H9 (cell line): ENCODE measurements around the gene PROSER3. TPM values are rescaled to one million over a fixed set of nuclear protein-coding genes. Genes with fewer than 3 reads are reported as not detected.

Experiments used
- DNase-seq: peaks from one replicate; pipeline ENCODE4 v3.0.0-alpha.2; 2017
- H2AFZ ChIP-seq: one replicate; pipeline ENCODE4 v1.6.1; 2013; ENCODE audit warnings: mild to moderate bottlenecking, low read length, control low read depth, moderate library complexity
- H2AK5ac ChIP-seq: 2 replicates; pipeline ENCODE4 v1.6.1; 2013; ENCODE audit warnings: low read length, control low read depth, mixed read lengths; ENCODE audit not compliant: insufficient read length
- H2BK120ac ChIP-seq: one replicate; pipeline ENCODE4 v1.6.1; 2013; ENCODE audit warnings: low read depth, mild to moderate bottlenecking, low read length, control low read depth, inconsistent platforms; ENCODE audit not compliant: poor library complexity, severe bottlenecking
- H2BK12ac ChIP-seq: 2 replicates; pipeline ENCODE4 v1.6.1; 2013; ENCODE audit warnings: low read length, control low read depth, mixed read lengths, low read depth; ENCODE audit not compliant: insufficient read length
- H2BK15ac ChIP-seq: 2 replicates; pipeline ENCODE4 v1.6.1; 2013; ENCODE audit warnings: low read depth, low read length, control low read depth
- H2BK20ac ChIP-seq: one replicate; pipeline ENCODE4 v1.6.1; 2013; ENCODE audit warnings: low read depth, mild to moderate bottlenecking, low read length, control low read depth, inconsistent platforms; ENCODE audit not compliant: poor library complexity, severe bottlenecking
- H2BK5ac ChIP-seq: 2 replicates; pipeline ENCODE4 v1.6.1; 2013; ENCODE audit warnings: low read length, control low read depth, mixed read lengths; ENCODE audit not compliant: insufficient read length
- H3K14ac ChIP-seq: 2 replicates; pipeline ENCODE4 v1.6.1; 2013; ENCODE audit warnings: low read length, control low read depth; ENCODE audit not compliant: insufficient read depth
- H3K18ac ChIP-seq: 2 replicates; pipeline ENCODE4 v1.6.1; 2013; ENCODE audit warnings: low read depth, mild to moderate bottlenecking, mixed read lengths, low read length, control low read depth; ENCODE audit not compliant: insufficient read length
- H3K23ac ChIP-seq: 2 replicates; pipeline ENCODE4 v1.6.1; 2013; ENCODE audit warnings: low read length, control low read depth, mixed read lengths, low read depth; ENCODE audit not compliant: insufficient read length
- H3K23me2 ChIP-seq: 2 replicates; pipeline ENCODE4 v1.6.1; 2013; ENCODE audit warnings: low read depth, mild to moderate bottlenecking, mixed read lengths, low read length, control low read depth; ENCODE audit not compliant: insufficient read length, poor library complexity, severe bottlenecking
- H3K27ac ChIP-seq: 2 replicates; pipeline ENCODE4 v1.5.1; 2013; ENCODE audit warnings: low read length, control low read depth, mixed read lengths, low read depth; ENCODE audit not compliant: insufficient read length
- H3K27me3 ChIP-seq: 2 replicates; pipeline ENCODE4 v1.6.1; 2013; ENCODE audit warnings: low read length, control low read depth, inconsistent platforms; ENCODE audit not compliant: insufficient read depth
- H3K4ac ChIP-seq: 2 replicates; pipeline ENCODE4 v1.6.1; 2013; ENCODE audit warnings: low read depth, mild to moderate bottlenecking, control low read depth, inconsistent platforms, low read length, moderate library complexity
- H3K4me1 ChIP-seq: 2 replicates; pipeline ENCODE4 v1.6.1; 2013; ENCODE audit warnings: low read length, control low read depth, inconsistent platforms; ENCODE audit not compliant: insufficient read depth
- H3K4me2 ChIP-seq: 2 replicates; pipeline ENCODE4 v1.6.1; 2013; ENCODE audit warnings: low read length, control low read depth, mixed read lengths; ENCODE audit not compliant: insufficient read length, insufficient read depth
- H3K56ac ChIP-seq: 2 replicates; pipeline ENCODE4 v1.6.1; 2013; ENCODE audit warnings: low read depth, mild to moderate bottlenecking, mixed read lengths, low read length, control low read depth; ENCODE audit not compliant: insufficient read length
- H3K79me1 ChIP-seq: 2 replicates; pipeline ENCODE4 v1.6.1; 2013; ENCODE audit warnings: low read depth, mild to moderate bottlenecking, moderate library complexity, low read length, control low read depth, inconsistent platforms; ENCODE audit not compliant: insufficient read depth, poor library complexity, severe bottlenecking
- H3K79me2 ChIP-seq: 2 replicates; pipeline ENCODE4 v1.6.1; 2013; ENCODE audit warnings: low read length, control low read depth, inconsistent platforms; ENCODE audit not compliant: insufficient read depth
- H3K9ac ChIP-seq: 2 replicates; pipeline ENCODE4 v1.6.1; 2013; ENCODE audit warnings: low read length, control low read depth, mixed read lengths; ENCODE audit not compliant: insufficient read length; ENCODE audit errors: extremely low read depth
- H3K9me3 ChIP-seq: one replicate; pipeline ENCODE4 v1.6.1; 2013; ENCODE audit warnings: low read depth, low read length, inconsistent platforms; ENCODE audit not compliant: control insufficient read depth
- H3T11ph ChIP-seq: one replicate; pipeline ENCODE4 v1.6.1; 2013; ENCODE audit warnings: mild to moderate bottlenecking, low read length, control low read depth, inconsistent platforms
- H4K20me1 ChIP-seq: one replicate; pipeline ENCODE4 v1.6.1; 2013; ENCODE audit not compliant: control insufficient read depth, insufficient read length, insufficient read depth
- H4K5ac ChIP-seq: 2 replicates; pipeline ENCODE4 v1.6.1; 2013; ENCODE audit warnings: low read depth, mild to moderate bottlenecking, mixed read lengths, low read length, control low read depth; ENCODE audit not compliant: insufficient read length
- H4K8ac ChIP-seq: replicated peaks from 2 replicates; pipeline ENCODE4 v1.6.1; 2013; ENCODE audit warnings: low read length, control low read depth, mixed read lengths, low read depth; ENCODE audit not compliant: insufficient read length
- H4K91ac ChIP-seq: 2 replicates; pipeline ENCODE4 v1.6.1; 2013; ENCODE audit warnings: low read depth, mild to moderate bottlenecking, moderate library complexity, mixed read lengths, low read length, control low read depth; ENCODE audit not compliant: insufficient read length
- H3K27ac Mint-ChIP-seq, 3 experiments: 2 replicates in 2 of 3; 3 replicates in 1 of 3; pipeline ENCODE4 v1.8.0; 2020 to 2021; ENCODE audit warnings: mixed read lengths in 3 of 3, mild to moderate bottlenecking in 1 of 3, moderate library complexity in 1 of 3
- H3K27me3 Mint-ChIP-seq: 2 replicates; pipeline ENCODE4 v1.8.0; 2021; ENCODE audit warnings: low read depth, mild to moderate bottlenecking, moderate library complexity, mixed read lengths
- H3K36me3 Mint-ChIP-seq, 3 experiments: 2 replicates in 2 of 3; 3 replicates in 1 of 3; pipeline ENCODE4 v1.8.0; 2020 to 2021; ENCODE audit warnings: low read depth in 3 of 3, mixed read lengths in 3 of 3; ENCODE audit not compliant: insufficient read depth in 1 of 3
- H3K4me1 Mint-ChIP-seq, 2 experiments: 2 replicates each; pipeline ENCODE4 v1.8.0; 2020; ENCODE audit warnings: mixed read lengths in 2 of 2
- H3K4me3 Mint-ChIP-seq, 2 experiments: 2 replicates in 1 of 2; 3 replicates in 1 of 2; pipeline ENCODE4 v1.8.0; 2020 to 2021; ENCODE audit warnings: mild to moderate bottlenecking in 2 of 2, mixed read lengths in 2 of 2, moderate library complexity in 1 of 2
- H3K9me3 Mint-ChIP-seq, 2 experiments: 2 replicates in 1 of 2; 3 replicates in 1 of 2; pipeline ENCODE4 v1.8.0; 2020; ENCODE audit warnings: mild to moderate bottlenecking in 2 of 2, mixed read lengths in 2 of 2, moderate library complexity in 1 of 2
- CTCF ChIP-seq: fragments of 200-600 bp; sonication (generic); conservative IDR thresholded peaks from 3 replicates; pipeline ENCODE4 v1.8.0; 2021; ENCODE audit warnings: antibody characterized with exemption, mild to moderate bottlenecking
- WGBS: extraction: QIAGEN DNeasy Blood & Tissue Kit; methylation state at CpG from one replicate; pipeline ENCODE4 v1.1.7; 2013; ENCODE audit warnings: missing lambda C conversion rate, low lambda C conversion rate, mixed read lengths; ENCODE audit not compliant: insufficient read length; ENCODE audit errors: extremely low coverage; 5-methylcytosine and 5-hydroxymethylcytosine counted together
- total RNA-seq: library from RNA; stranded (reverse); gene quantifications from 2 replicates; pipeline ENCODE4 v1.2.1, GENCODE V29; 2021

Gene PROSER3
- total RNA-seq, 1 experiment from 2014 or later: 29.1 TPM

GRCh38 chr19:35740108-35740422 is 17.9 kb upstream of the PROSER3 start:
- no CpG with 5 or more reads among the region's 16 CpGs for WGBS
- no peak overlapping the region for H2BK5ac ChIP-seq
- no peak overlapping the region for H3K18ac ChIP-seq
- no peak overlapping the region for H4K91ac ChIP-seq
- H4K8ac ChIP-seq: no peak overlapping the region
- no peak overlapping the region for H3K14ac ChIP-seq
- H3K4me1 Mint-ChIP-seq: peaks cover 11 to 21% of the 10 kb centered on the region in 2 experiments
- no peak overlapping the region for H3T11ph ChIP-seq
- peak overlapping the region; percentile 58 for H3K4me2 ChIP-seq
- no peaks in the 10 kb centered on the region for H3K79me1 ChIP-seq
- H3K56ac ChIP-seq: no peak overlapping the region
- H3K4me1 ChIP-seq: no peaks in the 10 kb centered on the region
- H2BK120ac ChIP-seq: no peak overlapping the region
- H3K23ac ChIP-seq: no peak overlapping the region
- H2AFZ ChIP-seq: no peak overlapping the region
- no peaks in the 10 kb centered on the region for H3K9me3 Mint-ChIP-seq
- H3K4ac ChIP-seq: no peak overlapping the region
- H3K27ac Mint-ChIP-seq: no peak overlapping the region
- no peak for TF ChIP-seq CTCF
- H2BK12ac ChIP-seq: no peak overlapping the region
- H4K5ac ChIP-seq: no peak overlapping the region
- no peak overlapping the region for H2BK20ac ChIP-seq
- H3K27ac ChIP-seq: no peak overlapping the region
- no peak for DNase-seq
- H3K9ac ChIP-seq: no peak overlapping the region
- no peaks in the 10 kb centered on the region for H4K20me1 ChIP-seq
- no peaks in the 10 kb centered on the region for H3K27me3 ChIP-seq
- H3K9me3 ChIP-seq: no peaks in the 10 kb centered on the region
- H3K4me3 Mint-ChIP-seq: peak overlapping the region; percentile 71 to 90
- H2AK5ac ChIP-seq: no peak overlapping the region
- peaks cover 28 to 43% (median 37%) of the 10 kb centered on the region in 3 experiments; a peak in 6 of 7 replicates for H3K36me3 Mint-ChIP-seq
- H3K27me3 Mint-ChIP-seq: no peaks in the 10 kb centered on the region
- H3K79me2 ChIP-seq: no peaks in the 10 kb centered on the region
- no peak overlapping the region for H2BK15ac ChIP-seq
- H3K23me2 ChIP-seq: peaks cover 12% of the 10 kb centered on the region
